ENCODE measurements around the gene NYNRIN. TPM values are rescaled to one million over a fixed set of nuclear protein-coding genes. Genes with fewer than 3 reads are reported as not detected.

Gene NYNRIN
- total RNA-seq, 1 donor from 2014 or later, result 6.0 TPM

GRCh38 chr14:24426150-24426911, 27.5 kb downstream of the NYNRIN start:
- H3K36me3 ChIP-seq (ENCODE audit: control insufficient read depth, insufficient read depth, low read length), result no peaks in the 10 kb centered on the region
- no peak for TF ChIP-seq CTCF (IDR thresholded peaks at IDR 0.05; ENCODE audit: insufficient read depth, low read length, poor library complexity, severe bottlenecking)
- DNase-seq (ENCODE audit: low read depth), result no peak
- no peaks in the 10 kb centered on the region for H3K27me3 ChIP-seq (ENCODE audit: control insufficient read depth, insufficient read depth, low read length)
- no peak overlapping the region for H3K4me3 ChIP-seq (ENCODE audit: low read depth, low read length)

DNA sequence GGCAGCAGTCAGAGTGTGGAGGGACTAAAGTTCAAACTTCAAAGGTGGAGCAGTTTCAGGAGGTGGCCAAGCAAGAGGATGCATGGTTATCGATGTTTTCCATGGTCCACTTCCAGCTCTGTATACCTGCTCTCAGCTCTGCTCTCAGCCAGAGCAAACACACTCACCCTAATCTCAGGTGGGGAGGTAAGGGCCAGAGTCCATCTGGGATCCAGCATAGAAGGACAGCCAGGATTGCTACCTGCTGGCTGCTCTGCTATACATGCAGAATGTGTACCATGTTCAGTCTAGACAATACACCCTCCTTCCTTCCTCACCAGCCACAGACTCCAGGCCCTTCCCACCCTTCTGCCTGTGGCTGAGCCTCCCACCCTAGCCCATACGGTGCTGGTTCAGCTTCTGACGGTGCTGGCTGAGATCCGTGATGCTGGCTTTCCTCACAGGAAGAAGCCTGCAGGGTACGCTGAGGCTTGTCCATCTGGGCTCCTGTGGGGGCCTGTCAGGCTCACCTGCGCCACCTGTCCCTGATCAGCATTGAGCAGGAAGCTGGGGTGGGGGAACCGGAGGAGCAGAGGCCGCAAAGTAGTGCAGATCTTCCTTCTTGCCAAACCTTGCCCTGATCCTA, 28.2 kb downstream of the NYNRIN start:
- Histone ChIP-seq H3K4me3 (ENCODE audit: low read depth, low read length) (no peak overlapping the region), H3K27me3 (ENCODE audit: control insufficient read depth, insufficient read depth, low read length) (no peaks in the 10 kb centered on the region), H3K36me3 (ENCODE audit: control insufficient read depth, insufficient read depth, low read length) (no peaks in the 10 kb centered on the region)
- DNase-seq (ENCODE audit: low read depth), result no peak
- TF ChIP-seq CTCF (IDR thresholded peaks at IDR 0.05; ENCODE audit: insufficient read depth, low read length, poor library complexity, severe bottlenecking), result no peak

- no peak for DNase-seq (ENCODE audit: low read depth)
- no peak for TF ChIP-seq CTCF (IDR thresholded peaks at IDR 0.05; ENCODE audit: insufficient read depth, low read length, poor library complexity, severe bottlenecking)
- no peak overlapping the region for H3K4me3 ChIP-seq (ENCODE audit: low read depth, low read length)
- H3K36me3 ChIP-seq (ENCODE audit: control insufficient read depth, insufficient read depth, low read length), result peaks cover under 1% of the 10 kb centered on the region
- no peaks in the 10 kb centered on the region for H3K27me3 ChIP-seq (ENCODE audit: control insufficient read depth, insufficient read depth, low read length)
Observed at GRCh38 chr14:24427537-24428508, 29.0 kb downstream of the NYNRIN start.

- DNase-seq (ENCODE audit: low read depth), result no peak
- Histone ChIP-seq H3K36me3 (ENCODE audit: control insufficient read depth, insufficient read depth, low read length) (peaks cover 2% of the 10 kb centered on the region), H3K4me3 (ENCODE audit: low read depth, low read length) (peak overlapping the region; percentile 68), H3K27me3 (ENCODE audit: control insufficient read depth, insufficient read depth, low read length) (no peaks in the 10 kb centered on the region)
- TF ChIP-seq CTCF (IDR thresholded peaks at IDR 0.05; ENCODE audit: insufficient read depth, low read length, poor library complexity, severe bottlenecking), result no peak
Observed at GRCh38 chr14:24428628-24429394, 30.0 kb downstream of the NYNRIN start.

DNA sequence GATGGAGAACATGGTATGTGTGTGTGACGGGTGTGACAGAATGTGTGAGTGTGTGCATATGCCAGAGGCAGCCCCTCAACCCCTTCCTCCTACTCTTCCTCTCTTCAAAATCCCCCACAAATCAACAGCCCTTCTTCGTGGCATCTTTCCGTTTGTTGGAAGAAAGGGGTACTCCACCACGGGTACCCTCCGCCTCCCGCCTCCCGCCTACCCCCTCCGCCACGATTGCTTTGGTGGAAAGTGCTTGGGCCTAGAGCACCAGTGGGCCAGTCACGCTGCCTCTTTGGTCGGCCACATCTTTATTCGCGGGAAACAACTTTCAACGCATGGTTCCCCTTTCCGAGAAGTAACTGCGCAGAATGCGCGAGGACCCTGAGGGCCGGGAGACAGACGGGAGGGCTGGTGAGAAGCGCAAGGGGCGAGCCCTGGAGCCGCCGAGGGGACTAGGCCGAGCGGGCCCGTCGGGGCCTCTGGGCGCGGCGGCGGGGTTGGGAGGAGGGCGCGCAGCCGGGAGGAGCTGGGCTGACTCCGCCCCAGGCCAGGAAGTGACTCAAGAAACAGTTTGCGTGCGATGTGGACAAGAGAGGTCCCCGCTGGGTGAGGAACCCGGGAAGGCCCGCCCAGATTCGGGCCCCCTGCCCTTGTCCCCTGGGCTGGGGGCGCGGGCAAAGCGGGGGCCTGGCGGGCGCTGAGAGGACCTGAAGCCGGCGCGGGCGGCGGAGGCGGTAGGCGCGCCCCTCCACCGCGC, 30.8 kb downstream of the NYNRIN start, which contains the start of the genes CBLN3 and KHNYN:
TSS of gene CBLN3 (minus strand) at position 274 of the 748 bp plus-strand sequence. CDS start 614 bp downstream, outside the sequence.
TSS of gene KHNYN (plus strand) at position 560 of the 748 bp plus-strand sequence. CDS start 777 bp downstream, outside the sequence.
- no peak for DNase-seq (ENCODE audit: low read depth)

More for the DNA sequence above, 30.8 kb downstream of the NYNRIN start, which contains the start of the genes CBLN3 and KHNYN:
- Histone ChIP-seq H3K4me3 (ENCODE audit: low read depth, low read length) (peak within 1 kb of the TSS; percentile 68), H3K27me3 (ENCODE audit: control insufficient read depth, insufficient read depth, low read length) (no peaks in the 10 kb centered on the region), H3K36me3 (ENCODE audit: control insufficient read depth, insufficient read depth, low read length) (peaks cover 2% of the 10 kb centered on the region)
- no peak for TF ChIP-seq CTCF (IDR thresholded peaks at IDR 0.05; ENCODE audit: insufficient read depth, low read length, poor library complexity, severe bottlenecking)

Measured in kidney epithelial cell (primary cell).